ENCODE data around the gene FRAS1. TPM values are rescaled to one million over a fixed set of nuclear protein-coding genes. Genes with fewer than 3 reads are reported as not detected.

FRAS1 gene
- total RNA-seq, 1 experiment from 2014 or later: 3.4 TPM

DNA sequence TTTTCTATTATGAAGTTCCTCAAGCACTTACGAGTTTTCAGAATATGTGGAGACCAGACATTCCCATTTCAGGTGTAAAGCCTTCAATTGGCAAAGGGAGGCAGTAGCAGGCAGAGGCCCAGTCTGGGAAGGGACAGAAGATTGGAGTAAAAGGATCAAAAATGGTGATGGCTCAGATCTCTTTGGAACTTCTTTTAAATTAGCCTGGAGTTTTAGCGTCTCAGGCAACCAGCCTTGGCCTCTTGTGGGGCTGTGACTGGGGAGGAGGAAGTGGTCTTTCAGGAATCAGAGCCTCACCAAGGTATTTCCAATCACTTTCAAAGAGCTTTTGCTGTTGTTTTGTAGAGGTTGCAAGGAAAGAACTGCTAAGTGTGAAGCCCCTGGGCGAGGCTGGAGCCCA, 239.1 kb downstream of the FRAS1 start:
- CTCF ChIA-PET: no interaction called here
- ATAC-seq (no peak), DNase-seq (no peak)

DNA sequence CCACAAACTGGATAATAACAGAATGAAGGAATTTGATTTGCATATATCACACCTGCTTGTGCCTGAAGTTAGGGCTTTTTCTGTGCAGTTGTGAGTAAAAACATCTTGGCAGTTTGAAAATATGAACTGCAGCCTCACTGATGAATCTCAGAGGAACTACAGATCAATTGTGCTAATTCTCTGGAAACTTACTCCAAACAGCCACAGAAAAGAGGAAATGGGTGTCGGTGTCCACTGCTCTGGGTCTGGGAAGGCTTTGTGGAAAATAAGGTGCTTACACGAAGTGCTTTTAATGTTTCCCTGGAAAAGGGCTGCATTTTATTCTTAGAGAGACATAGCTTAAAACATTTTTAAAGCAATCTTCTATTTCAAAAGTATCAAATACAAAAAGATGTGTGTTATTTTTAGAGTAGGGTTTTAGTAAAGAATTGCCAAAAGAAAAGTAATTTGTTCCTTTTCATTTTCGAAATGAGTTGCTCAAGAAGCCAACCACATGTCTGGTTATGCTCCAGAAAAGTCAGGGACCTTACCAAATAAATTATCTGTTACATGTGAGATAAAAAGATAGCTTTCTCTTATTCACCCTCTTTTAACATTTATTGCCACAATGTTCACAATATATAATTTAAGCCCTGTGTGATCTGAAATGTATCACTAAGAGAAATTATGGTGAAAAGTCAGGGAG, 240.1 kb downstream of the FRAS1 start:
- no peaks in the 10 kb centered on the region for H3K79me2 ChIP-seq (ENCODE audit: low read length)
- H3K9me2 ChIP-seq (replicated peaks; ENCODE audit: low read length): no peaks in the 10 kb centered on the region
- H3K4me3 ChIP-seq (ENCODE audit: low read length): no peak overlapping the region
- intact Hi-C loops (cut with micrococcal nuclease): no loop called here
- H3K27ac ChIP-seq (ENCODE audit: low read length): no peak overlapping the region
- H3K4me2 ChIP-seq (ENCODE audit: low read length): no peak overlapping the region
- no peaks in the 10 kb centered on the region for H3K27me3 ChIP-seq (ENCODE audit: low read length)
- no peak overlapping the region for H3K9ac ChIP-seq (ENCODE audit: low read length)
- ChIA-PET CTCF (no interaction called here), POLR2A (ENCODE audit: unreplicated experiment) (no interaction called here)
- ATAC-seq: no peak
- H3K9me3 ChIP-seq (ENCODE audit: low read length): no peaks in the 10 kb centered on the region
- H4K20me1 ChIP-seq (ENCODE audit: low read length): no peaks in the 10 kb centered on the region
- H3F3A ChIP-seq (ENCODE audit: low read length, unreplicated experiment): no peaks in the 10 kb centered on the region
- H2AFZ ChIP-seq (ENCODE audit: low read length): no peak overlapping the region
- BruUV-seq (replicated peaks): no TSS peak
- peaks cover 9% of the 10 kb centered on the region for H3K4me1 ChIP-seq (ENCODE audit: insufficient read depth, low read length)
- no peak for DNase-seq
- H3K36me3 ChIP-seq (ENCODE audit: low read depth, low read length): no peaks in the 10 kb centered on the region
- TF ChIP-seq EZH2 (IDR thresholded peaks at IDR 0.05; ENCODE audit: low read length, unreplicated experiment) (no peak), CTCF (conservative IDR thresholded peaks at IDR 0.05; ENCODE audit: low read depth, low read length) (no peak), EZH2phosphoT487 (IDR thresholded peaks at IDR 0.05; ENCODE audit: borderline replicate concordance, low read length) (no peak)

More for the DNA sequence above, 239.1 kb downstream of the FRAS1 start:
- H3F3A ChIP-seq (ENCODE audit: low read length, unreplicated experiment): no peaks in the 10 kb centered on the region
- POLR2A ChIA-PET (ENCODE audit: unreplicated experiment): interaction anchor here (0.6 kb wide), 1 partner anchor 35 kb away, joined by 6 read pairs; no protein-coding TSS in a partner anchor
- no peaks in the 10 kb centered on the region for H3K27me3 ChIP-seq (ENCODE audit: low read length)
- H3K9ac ChIP-seq (ENCODE audit: low read length): no peak overlapping the region
- no peak overlapping the region for H3K27ac ChIP-seq (ENCODE audit: low read length)
- peaks cover 9% of the 10 kb centered on the region for H3K4me1 ChIP-seq (ENCODE audit: insufficient read depth, low read length)
- H3K79me2 ChIP-seq (ENCODE audit: low read length): no peaks in the 10 kb centered on the region
- H4K20me1 ChIP-seq (ENCODE audit: low read length): no peaks in the 10 kb centered on the region
- H3K4me3 ChIP-seq (ENCODE audit: low read length): no peak overlapping the region
- H3K36me3 ChIP-seq (ENCODE audit: low read depth, low read length): no peaks in the 10 kb centered on the region
- TF ChIP-seq CTCF (conservative IDR thresholded peaks at IDR 0.05; ENCODE audit: low read depth, low read length) (no peak), EZH2phosphoT487 (IDR thresholded peaks at IDR 0.05; ENCODE audit: borderline replicate concordance, low read length) (no peak), EZH2 (IDR thresholded peaks at IDR 0.05; ENCODE audit: low read length, unreplicated experiment) (no peak)
- no peaks in the 10 kb centered on the region for H3K9me3 ChIP-seq (ENCODE audit: low read length)
- BruUV-seq (replicated peaks): no TSS peak
- H3K9me2 ChIP-seq (replicated peaks; ENCODE audit: low read length): no peaks in the 10 kb centered on the region
- H3K4me2 ChIP-seq (ENCODE audit: low read length): no peak overlapping the region
- intact Hi-C loops (cut with micrococcal nuclease): no loop called here
- no peak overlapping the region for H2AFZ ChIP-seq (ENCODE audit: low read length)

GRCh38 chr4:78298618-78299017, 241.5 kb downstream of the FRAS1 start:
- ATAC-seq (peak; percentile 43), DNase-seq (peak; percentile 38)
- ChIA-PET POLR2A (ENCODE audit: unreplicated experiment) (no interaction called here), CTCF (no interaction called here)
- no peak overlapping the region for H3K27ac ChIP-seq (ENCODE audit: low read length)
- no peaks in the 10 kb centered on the region for H3K9me3 ChIP-seq (ENCODE audit: low read length)
- H3K4me2 ChIP-seq (ENCODE audit: low read length): no peak overlapping the region
- H3F3A ChIP-seq (ENCODE audit: low read length, unreplicated experiment): no peaks in the 10 kb centered on the region
- H3K36me3 ChIP-seq (ENCODE audit: low read depth, low read length): no peaks in the 10 kb centered on the region
- H3K4me1 ChIP-seq (ENCODE audit: insufficient read depth, low read length): peaks cover 9% of the 10 kb centered on the region
- no peak for TF ChIP-seq EZH2phosphoT487 (IDR thresholded peaks at IDR 0.05; ENCODE audit: borderline replicate concordance, low read length)
- TF ChIP-seq EZH2 (IDR thresholded peaks at IDR 0.05; ENCODE audit: low read length, unreplicated experiment): no peak
- TF ChIP-seq CTCF (conservative IDR thresholded peaks at IDR 0.05; ENCODE audit: low read depth, low read length): no peak
- no peak overlapping the region for H3K4me3 ChIP-seq (ENCODE audit: low read length)
- no peak overlapping the region for H3K9ac ChIP-seq (ENCODE audit: low read length)
- H3K27me3 ChIP-seq (ENCODE audit: low read length): no peaks in the 10 kb centered on the region
- no TSS peak for BruUV-seq (replicated peaks)
- no peak overlapping the region for H2AFZ ChIP-seq (ENCODE audit: low read length)
- no peaks in the 10 kb centered on the region for H3K9me2 ChIP-seq (replicated peaks; ENCODE audit: low read length)
- no peaks in the 10 kb centered on the region for H4K20me1 ChIP-seq (ENCODE audit: low read length)
- intact Hi-C loops (cut with micrococcal nuclease): no loop called here
- no peaks in the 10 kb centered on the region for H3K79me2 ChIP-seq (ENCODE audit: low read length)

All from PC-3 (cell line).